HG03439 (cell line): ENCODE results near the gene ATP8B2.

Experiments
- ATAC-seq: cut with Tn5 transposase; IDR thresholded peaks from one replicate; pipeline ENCODE4 v1.9.1; 2021; ENCODE audit warnings: mild to moderate bottlenecking, moderate library complexity; ENCODE audit not compliant: unreplicated experiment

The ATP8B2 gene

GRCh38 chr1:154386643-154387352 is 61.5 kb downstream of the ATP8B2 start:
- no peak for ATAC-seq

DNA sequence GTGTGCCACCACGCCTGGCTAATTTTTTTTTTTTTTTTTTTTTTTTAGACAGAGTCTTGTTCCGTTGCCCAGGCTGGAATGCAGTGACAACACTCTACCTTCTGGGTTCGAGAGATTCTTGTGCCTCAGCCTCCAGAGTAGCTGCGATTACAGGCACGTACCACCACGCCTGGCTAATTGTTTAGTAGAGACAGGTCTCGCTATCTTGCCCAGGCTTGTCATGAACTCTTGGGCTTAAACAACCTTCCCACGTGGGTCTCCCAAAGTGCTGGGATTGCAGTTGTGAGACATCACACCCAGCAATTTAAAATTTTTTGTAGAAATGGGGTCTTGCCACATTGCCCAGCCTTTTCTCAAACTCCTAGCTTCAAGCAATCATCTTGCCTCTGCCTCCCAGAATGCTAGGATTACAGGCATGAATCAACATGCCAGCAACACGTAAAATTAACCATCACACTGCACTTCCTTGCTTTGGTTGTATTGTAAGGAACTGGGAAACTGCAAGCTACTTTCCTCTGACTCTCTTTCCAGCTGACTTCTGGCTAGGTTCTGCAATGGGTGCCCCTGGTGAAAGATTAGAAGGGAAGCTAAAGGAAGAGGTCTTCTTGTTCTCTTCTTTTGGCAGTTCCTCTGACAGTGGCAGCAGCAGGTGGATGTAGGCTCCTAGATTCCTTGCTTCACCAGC is 65.9 kb downstream of the ATP8B2 start:
- ATAC-seq, result no peak

DNA sequence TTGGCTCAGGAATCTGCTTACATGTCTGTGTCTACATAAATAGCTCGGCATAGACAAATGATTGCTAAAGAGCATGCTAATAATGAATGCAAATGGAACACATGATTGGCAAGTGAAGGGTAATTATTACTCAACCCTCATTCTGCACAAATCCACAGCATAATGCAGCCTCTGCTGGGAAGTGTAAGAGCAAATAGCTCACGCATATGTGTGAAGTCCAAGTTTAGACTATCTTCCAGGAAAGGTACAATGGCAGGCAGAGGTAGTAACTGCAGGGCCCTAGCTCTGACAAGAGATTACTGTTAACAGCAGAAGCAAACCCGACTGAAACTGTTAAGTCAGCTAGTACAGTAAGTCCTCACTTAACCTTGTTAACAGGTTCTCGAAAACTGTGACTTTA is 72.8 kb downstream of the ATP8B2 start:
- no peak for ATAC-seq

DNA sequence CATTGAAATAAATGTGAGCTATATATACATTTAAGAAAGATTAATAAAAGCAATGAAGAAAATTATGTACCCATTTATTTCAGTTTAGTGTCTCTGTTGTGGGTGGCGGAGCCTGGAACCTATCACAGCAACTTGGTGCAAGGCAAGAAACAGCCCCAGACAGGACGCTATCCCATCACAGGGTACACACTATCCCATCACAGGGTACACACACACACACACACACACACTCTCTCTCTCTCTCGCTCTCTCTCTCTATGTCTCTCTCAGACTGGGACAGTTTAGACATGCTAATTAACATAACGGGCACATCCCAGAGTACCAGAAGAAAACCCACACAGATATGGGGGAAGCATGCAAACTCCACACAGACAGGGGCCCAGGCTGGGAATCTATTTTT is 73.4 kb downstream of the ATP8B2 start:
- no peak for ATAC-seq

GRCh38 chr1:154400381-154400801 is 75.1 kb downstream of the ATP8B2 start:
- no peak for ATAC-seq
